G401 (cell line): ENCODE results near the gene PDGFC. TPM values are rescaled to one million over a fixed set of nuclear protein-coding genes. Genes with fewer than 3 reads are reported as not detected.

Experiments used
- DNase-seq: peaks from one replicate; pipeline ENCODE4 v3.0.0-alpha.2; 2015; ENCODE audit warnings: low spot score
- in situ Hi-C: cut with HindIII; loops from 2 replicates; pipeline ENCODE4 v1.10.0; 2016; ENCODE audit warnings: low sequenced_read_pairs, mixed read lengths
- total RNA-seq: library from RNA; depleted of rRNA; stranded (reverse); fragments of >200 nt; shearing (Covaris generic); gene quantifications from 2 replicates; pipeline ENCODE4 v1.2.3, GENCODE V29; 2014; rRNA removed

Gene PDGFC
- total RNA-seq, 1 experiment from 2014 or later, result 28.2 TPM

DNA sequence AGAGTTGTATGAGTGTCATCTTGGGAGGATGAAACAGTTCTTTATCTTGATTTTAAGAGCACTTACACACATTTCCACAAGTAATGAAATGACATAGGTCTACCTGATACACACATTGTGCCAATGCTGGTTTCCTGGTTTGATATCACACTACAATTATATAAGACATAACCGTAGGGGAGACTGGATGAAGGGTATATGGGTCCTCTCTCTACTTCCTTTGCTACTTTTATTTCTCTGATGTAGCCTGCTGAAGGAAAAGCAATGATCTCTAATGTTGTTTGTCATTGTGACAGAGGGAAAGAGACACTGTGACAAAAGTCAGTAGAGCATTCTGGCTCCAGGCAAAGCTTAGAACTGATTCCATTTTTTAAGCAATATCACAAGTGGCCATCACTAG, 238.0 kb downstream of the PDGFC start:
- in situ Hi-C loops, result no loop called here
- no peak for DNase-seq

DNA sequence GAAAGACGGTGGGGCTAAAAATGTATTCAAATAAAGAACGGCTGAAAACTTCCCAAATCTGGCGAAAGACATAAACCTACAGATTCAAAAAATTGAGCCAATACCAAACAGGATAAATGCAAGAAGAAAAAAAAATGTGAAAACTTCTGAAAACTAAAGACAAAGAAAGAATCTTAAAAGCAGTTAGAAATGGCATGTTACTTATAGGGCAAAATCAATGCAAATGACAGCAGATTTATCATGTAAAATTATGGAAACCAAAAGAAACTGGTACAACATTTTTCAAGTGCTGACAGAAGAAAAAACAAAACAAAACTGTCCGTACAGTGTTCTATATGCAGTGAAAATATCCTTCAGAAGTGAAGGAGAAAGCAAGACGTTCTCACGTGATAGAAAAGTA, 239.0 kb downstream of the PDGFC start:
- in situ Hi-C loops, result no loop called here
- no peak for DNase-seq

DNA sequence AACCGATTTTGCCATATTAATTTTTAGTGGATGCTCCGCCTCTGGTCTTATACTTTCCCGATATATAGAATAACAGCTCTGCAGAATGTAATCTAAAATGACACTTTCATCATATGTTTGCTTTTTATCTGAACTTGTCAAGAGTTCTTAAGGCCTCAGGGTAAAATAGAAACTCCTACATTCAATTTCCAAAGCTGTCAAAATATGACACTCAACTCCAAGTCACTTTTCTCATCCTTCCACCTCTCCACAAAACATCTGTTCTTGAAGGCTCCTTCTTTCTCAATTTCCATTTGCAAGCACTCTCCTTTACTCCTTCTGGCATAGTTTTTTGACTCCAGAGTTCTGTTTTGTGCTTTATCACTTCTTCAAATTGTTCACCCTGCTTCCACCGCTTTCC, 242.2 kb downstream of the PDGFC start:
- in situ Hi-C loops, result no loop called here

DNA sequence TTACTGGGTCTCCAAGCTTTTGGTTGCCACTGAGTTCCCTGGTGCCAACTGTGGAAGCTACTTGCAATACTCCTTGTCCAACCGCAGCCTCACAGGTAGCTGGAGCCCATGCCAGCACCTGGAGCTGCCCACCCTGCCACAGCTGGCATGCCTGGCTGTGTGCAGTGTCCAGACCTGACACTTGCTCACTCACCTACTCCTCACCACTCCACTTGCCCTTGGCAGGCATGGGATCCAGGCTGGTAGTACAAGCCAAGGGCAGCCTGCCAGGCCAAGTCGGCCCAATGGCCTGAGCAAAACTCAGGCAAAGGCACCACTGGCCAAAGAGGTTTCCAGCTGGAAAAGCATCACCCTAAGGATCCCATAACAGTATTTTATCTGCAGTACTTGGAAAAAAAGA, 246.3 kb downstream of the PDGFC start:
- DNase-seq, result no peak
- in situ Hi-C loops, result no loop called here

More for the DNA sequence above, 242.2 kb downstream of the PDGFC start:
- no peak for DNase-seq

DNA sequence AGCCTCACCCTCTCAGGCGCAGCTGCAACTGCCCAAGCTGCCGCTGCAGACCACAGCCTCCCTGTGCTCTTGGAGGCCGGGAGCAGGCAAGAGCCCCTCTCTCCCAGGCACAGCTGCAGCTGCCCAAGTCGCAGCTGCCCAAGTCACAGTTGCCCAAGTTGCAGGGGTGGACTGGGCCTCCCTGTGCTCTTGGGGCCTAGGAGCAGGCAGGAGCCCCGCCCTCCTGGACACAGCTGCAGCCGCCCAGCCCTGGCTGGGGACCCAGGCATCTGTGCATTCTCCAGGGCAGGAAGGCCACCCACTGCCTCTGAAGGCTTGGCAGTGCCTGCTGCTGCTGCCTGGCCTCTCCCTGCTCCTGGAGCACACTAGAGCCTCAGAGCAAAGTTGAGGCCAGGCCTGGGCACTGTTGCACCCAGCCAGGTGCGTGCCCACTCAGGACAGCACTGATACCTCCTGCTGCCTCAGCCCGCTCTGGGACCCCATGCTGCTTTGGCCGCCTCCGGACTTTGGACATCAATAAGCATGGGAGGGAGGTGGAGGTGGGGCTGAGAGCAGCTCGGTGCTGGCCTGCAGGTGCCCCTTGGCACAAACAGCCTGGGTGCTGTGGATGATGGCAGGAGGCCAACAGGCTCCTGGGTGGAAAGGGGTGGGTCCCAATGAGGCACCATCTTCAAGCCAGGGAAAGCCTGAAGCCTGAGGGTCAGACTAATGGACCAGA, 247.5 kb downstream of the PDGFC start:
- in situ Hi-C loops, result no loop called here
- DNase-seq, result no peak

DNA sequence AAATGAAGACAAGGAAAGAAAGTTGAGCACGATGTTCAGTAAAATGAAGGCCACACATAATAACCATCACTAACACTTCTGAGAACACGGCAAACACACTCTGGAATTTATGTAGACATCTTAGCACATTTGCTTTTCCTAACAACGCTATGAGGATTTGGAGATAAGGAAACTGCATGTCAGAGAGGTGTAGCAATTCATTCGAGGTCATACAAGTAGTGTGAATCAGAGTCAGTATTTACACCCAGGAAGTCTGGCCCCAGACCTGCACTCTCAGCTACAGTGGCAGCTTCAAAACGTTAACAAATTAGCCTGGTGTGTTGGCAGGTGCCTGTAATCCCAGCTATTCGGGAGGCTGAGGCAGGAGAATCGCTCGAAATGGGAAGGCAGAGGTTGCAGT, 253.4 kb downstream of the PDGFC start:
- in situ Hi-C loops, result no loop called here
- DNase-seq, result no peak

DNA sequence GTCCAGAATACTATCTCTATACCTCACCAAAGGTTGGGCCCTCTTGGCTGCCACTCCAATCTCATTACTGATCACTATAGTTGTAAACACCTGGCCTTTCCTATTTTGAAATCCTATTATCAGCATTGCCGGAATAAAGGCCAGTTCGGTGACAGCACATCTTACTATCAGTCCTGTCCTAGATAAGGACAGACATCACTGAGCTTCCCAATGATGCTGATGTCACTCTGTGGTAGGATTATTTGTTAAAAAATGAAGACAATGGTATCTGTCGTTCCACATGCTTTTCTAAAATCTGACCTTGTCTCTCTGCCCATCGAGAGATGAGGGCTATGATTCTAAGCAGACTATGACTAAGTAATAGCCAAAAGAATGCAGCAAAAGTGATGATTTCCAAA, 260.4 kb downstream of the PDGFC start:
- in situ Hi-C loops, result no loop called here
- no peak for DNase-seq

Other genes starting within 250 kb of the PDGFC start
- 5.1 and 8.5 TPM in 2 replicates for gene GLRB, start 104.4 kb upstream of the PDGFC start, total RNA-seq
- gene GRIA2, start 248.9 kb upstream of the PDGFC start, total RNA-seq, result not detected in 2 replicates